ENCODE results near the gene CEP120.
"Not testable (repeated sequence)": the region's sequence is repeated elsewhere in the genome, so short reads cannot be mapped to it uniquely, and the experiment has no call there.

The CEP120 gene

DNA sequence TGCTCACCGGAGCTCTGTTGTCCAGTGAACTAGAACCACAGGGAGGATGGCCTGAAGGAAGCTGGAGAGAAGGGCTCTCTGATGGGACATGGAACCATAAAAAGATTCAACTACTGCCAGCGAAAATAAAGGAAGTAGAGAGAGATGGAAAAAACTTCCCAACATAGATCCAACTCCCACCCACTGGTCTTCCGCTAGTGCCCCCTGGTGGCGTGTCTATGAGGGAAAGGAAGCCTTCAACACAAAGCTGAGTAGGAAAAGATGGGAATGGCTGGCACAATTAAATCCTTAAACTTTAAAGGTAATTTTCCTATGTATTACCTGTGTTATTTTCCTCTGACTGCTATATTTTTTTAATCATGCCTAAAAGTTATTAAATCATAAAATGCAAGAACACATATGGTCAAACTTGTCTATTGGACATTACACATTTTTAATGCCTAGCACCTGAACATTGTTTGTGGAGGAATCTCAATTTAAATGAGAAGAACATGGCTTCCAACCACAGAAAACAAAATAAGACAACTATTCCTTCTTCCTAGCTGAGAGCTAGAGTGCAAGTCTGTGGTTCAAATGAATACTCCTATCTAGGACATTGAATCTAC lies 51.5 kb downstream of the CEP120 start:
- DNase-seq = no peak

GRCh38 chr5:123369371-123369968 lies 53.7 kb downstream of the CEP120 start:
- no peak for DNase-seq

- DNase-seq = no peak
These were observed 55.5 kb downstream of the CEP120 start for GRCh38 chr5:123367739-123368138.

DNA sequence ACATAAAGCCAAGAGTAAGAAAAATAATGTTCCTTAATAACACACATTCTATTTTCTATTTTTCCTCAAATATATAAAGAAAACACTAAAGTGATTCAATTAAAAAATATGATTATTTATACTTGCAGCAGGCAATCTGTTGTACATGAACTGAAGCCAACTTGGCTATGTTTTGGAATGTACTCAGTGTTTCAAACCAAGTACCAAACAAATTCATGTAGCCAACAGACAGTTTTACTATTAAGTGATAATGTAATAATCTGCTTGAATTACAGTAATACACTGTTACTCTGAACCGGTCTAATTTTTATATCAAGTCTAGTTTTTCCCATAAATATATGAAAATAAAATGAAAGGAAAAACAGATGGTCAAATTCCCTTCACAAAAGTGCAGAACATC lies 58.0 kb downstream of the CEP120 start:
- no peak for DNase-seq

DNA sequence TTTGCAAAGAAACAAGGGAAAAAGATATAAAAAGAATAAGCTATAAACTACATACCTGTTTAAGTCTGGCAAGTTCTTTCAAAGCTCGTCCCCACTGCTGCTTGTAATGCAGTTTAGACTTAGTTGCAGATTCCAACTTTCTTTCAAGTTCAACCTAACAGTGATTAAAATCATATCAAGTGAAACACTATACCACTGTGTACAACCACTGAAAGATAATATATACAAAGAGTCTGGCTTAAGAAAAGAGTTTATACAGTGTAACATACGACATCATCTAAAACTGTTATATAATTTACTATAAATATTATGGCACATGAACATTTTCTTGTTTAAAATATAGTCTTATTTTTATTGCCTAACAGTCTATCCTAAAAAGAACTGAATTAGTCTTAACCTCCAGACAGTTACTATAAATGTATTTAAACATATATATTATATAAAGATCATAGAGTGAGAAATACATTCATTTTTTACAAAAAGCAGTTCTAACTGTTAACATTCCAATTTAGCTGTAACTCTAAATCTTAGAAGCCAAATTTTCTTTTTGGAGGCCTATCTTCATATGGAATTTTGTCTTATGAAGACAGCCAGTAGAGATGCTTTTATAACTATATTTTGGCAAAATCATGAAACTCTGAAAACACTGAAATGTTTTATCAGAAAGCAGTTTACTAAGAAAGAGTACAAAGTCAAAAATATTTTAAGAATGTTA lies 58.6 kb downstream of the CEP120 start:
- no peak for DNase-seq

- DNase-seq = no peak
These were observed 62.3 kb downstream of the CEP120 start for GRCh38 chr5:123360910-123361309.

DNA sequence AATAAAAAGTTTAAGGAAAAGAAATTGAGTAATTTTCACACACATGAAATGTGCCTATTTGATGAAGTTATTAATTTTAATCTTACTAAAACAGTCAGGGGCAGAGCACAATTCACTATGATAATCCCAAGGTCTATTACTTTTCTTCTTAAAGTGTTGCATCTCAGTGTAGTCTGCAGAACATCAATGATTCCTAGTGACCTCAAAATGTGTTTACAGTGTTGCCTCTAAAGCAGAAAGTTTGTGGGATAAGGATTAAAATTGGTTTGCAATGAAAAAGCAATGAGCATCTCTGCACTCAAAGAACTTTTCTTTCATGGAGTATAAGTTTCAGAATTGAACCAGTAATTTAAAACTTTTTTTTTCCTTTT lies 63.0 kb downstream of the CEP120 start:
- DNase-seq = no peak

DNA sequence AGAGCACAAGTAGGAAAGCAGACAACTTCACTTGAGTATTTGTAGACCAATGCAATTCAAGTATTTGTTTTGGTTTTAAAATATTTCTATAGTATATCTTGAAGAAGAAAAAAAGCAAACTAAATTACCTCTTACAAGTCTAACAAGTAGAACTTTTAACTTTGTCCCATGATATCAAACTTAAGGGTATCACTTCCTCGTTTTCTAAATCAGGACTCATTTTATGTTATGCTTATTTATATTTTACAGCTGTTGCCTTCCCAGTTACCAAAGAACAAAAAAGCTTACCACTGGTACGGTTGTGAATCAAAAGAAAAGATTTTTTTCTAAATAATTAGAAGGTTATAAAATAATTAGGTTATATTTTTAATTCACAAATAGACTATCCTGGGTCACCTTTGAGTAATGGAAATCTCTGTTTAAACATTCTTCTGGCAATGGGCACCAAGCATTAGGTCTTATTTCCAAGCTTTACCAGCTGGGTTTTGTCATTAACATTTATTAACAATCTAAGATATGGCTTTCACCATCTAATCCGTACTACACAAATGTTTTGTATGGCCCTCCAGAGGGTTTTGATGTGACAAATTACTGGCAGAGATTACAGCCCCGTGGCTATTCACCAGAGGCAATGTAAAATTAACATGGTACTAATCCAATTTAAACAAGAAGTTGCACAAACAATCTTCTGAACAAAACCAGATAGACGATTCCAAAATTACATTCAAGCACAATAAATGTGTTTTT lies 63.6 kb downstream of the CEP120 start:
- no peak for DNase-seq

- no peak for DNase-seq
These were observed 64.5 kb downstream of the CEP120 start for GRCh38 chr5:123358751-123359150.

GRCh38 chr5:123358304-123358703 lies 64.9 kb downstream of the CEP120 start:
- no peak for DNase-seq

GRCh38 chr5:123351820-123352219 lies 71.4 kb downstream of the CEP120 start:
- DNase-seq = no peak

- DNase-seq = no peak
These were observed 72.0 kb downstream of the CEP120 start for GRCh38 chr5:123351240-123351639.

DNA sequence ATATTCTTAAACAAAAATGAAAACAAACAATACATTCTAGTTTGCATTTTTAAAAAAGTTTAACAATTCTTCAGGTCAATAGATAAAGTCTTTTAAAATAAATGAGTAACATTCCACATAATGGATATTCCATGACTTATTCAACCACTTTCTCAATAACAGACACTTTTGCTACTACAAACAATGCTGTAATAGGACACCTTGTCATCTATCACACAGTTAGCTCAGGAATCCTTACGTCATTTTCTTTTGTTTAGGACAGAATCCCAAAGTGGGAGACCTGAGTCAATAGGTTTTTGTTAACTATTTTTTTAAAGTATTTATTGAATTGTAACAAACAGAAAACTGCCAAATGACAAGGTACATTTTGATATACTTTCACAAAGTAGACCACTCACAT lies 72.5 kb downstream of the CEP120 start:
- no peak for DNase-seq

DNA sequence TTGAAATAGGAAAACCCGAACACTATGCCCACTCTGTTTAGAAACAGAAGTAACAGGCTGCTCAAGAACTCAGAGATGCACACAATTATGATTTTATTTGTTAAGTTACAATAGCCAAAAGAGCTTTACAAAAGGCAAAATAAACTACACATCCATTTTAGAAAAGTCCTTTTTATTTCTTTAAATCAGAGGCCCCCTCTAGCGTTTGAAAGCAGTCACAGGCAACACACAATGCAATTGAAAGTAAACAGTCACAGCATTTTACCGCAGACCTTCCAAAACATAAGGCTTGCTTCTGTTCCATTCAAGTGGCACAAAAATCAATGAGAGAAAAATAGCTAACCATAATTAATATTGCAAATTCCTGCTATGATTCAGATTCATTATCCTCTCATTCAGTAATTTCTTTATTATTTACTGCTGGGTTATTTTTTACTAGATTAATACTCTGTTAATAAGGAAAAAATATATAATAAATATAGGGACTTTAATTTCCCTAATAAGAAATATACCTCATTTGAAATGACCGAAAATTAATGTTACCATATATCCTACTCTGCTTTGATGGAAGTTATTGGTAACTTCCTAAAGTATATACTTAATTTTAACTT lies 78.3 kb downstream of the CEP120 start:
- DNase-seq = peak; percentile 15

- no peak for DNase-seq
These were observed 82.3 kb downstream of the CEP120 start for GRCh38 chr5:123340928-123341327.

GRCh38 chr5:123308377-123308776 lies 114.8 kb downstream of the CEP120 start:
- not testable (repeated sequence) for DNase-seq

DNA sequence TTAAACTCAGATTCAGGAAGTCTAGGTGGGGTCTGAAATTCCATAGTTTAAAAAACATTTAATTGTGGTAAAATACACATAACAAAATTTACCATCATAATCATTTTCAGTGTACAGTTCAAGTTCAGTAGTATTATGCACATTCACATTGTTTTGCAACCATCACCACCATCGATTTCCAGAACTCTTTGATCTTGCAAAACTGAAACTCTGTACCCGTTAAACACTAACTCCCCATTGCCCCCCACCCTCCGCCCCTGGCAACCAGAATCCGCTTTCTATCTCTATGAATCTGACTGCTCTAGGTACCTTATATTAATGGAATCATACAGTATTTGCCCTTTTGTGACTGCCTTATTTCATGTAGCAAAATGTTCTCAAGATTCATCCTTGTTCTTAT lies 117.5 kb downstream of the CEP120 start:
- DNase-seq = no peak

DNA sequence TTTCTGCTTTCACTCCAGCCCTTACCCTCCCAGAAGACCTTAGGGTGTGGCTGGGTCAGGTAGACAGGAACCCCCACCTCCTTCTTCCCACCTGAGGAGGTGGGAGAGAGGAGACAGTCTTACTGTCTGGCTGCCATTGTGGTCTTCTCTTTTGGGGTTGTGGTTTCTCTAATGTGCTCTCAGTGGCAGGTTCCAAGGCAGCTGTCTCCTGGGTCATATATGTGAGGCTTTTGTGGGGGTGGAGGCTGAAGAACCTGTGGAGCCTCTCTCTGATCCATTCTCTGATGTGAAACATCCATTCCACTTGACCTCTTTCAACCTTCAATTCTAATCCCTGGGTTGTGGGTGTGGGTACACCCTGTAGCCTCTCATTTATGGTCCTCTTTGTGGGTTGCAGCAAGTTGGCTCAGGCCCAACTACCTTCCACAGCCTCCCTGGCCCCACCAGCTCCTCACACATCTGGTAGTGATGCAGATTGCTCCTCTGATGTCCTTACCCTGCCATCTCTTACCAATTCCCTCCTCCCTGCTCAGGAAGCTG lies 118.4 kb downstream of the CEP120 start:
- no peak for DNase-seq

- no peak for DNase-seq
These were observed 119.4 kb downstream of the CEP120 start for GRCh38 chr5:123303802-123304201.

GRCh38 chr5:123300266-123300665 lies 122.9 kb downstream of the CEP120 start:
- DNase-seq = no peak

DNA sequence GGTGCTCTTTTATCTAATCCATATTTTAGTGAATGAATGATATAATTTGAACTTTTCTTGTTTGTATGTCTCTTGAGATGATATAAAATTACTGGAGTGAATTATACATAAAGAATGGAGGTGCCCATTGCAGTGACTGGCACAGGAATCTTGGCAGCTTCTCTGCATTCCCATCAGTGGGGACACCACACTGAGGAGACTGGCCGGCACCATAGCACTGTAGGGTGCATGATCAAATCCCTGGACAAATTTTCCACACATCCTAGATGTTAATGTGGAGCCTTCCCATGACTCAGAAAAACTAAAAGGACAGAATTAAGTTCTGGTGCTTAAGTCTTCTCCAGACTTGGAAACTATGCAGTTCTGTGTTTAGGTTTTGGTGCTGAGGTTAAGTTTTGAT lies 124.1 kb downstream of the CEP120 start:
- DNase-seq = no peak

- no peak for DNase-seq
These were observed 124.7 kb downstream of the CEP120 start for GRCh38 chr5:123298335-123299030.
